Astrocyte of the spinal cord (primary cell): ENCODE results near the gene NEXN.
"Not testable (repeated sequence)": the region's sequence is repeated elsewhere in the genome, so short reads cannot be mapped to it uniquely, and the experiment has no call there.

Source experiments
- DNase-seq: peaks from one replicate; pipeline ENCODE4 v3.0.0; 2011; ENCODE audit warnings: low read depth, low spot score
- H3K4me3 ChIP-seq: 2 replicates; pipeline ENCODE4 v1.5.1; 2011; ENCODE audit warnings: low read depth, mild to moderate bottlenecking, low read length, moderate library complexity
- in situ Hi-C: cut with HindIII; loops from 2 replicates; pipeline ENCODE4 v1.10.0; 2017; ENCODE audit warnings: low sequenced_read_pairs
- TF ChIP-seq, protein P1 (sequence below): IDR thresholded peaks from 2 replicates; pipeline ENCODE4 v1.5.1; 2012; ENCODE audit warnings: low read depth, mild to moderate bottlenecking, low read length, inconsistent platforms

NEXN gene

DNA sequence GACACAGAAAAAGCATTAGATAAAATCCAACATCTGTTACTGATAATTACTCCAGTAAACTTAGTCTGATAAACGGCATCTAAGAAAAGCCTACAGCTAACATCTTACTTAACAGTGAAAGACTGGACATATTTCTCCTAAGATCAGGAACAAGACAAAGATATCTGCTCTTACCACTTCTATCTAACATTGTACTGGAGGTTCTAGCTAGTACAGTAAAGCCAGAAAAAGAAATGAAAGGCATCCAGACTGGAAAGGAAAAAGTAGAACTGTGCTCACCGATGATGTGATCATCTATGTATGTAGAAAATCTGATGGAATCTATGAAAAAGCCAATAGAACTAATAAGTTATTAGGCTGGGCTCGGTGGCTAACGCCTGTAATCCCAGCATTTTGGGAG, 21.7 kb downstream of the NEXN start:
- no peak overlapping the region for H3K4me3 ChIP-seq
- no peak for DNase-seq
- TF ChIP-seq, protein P1, sequence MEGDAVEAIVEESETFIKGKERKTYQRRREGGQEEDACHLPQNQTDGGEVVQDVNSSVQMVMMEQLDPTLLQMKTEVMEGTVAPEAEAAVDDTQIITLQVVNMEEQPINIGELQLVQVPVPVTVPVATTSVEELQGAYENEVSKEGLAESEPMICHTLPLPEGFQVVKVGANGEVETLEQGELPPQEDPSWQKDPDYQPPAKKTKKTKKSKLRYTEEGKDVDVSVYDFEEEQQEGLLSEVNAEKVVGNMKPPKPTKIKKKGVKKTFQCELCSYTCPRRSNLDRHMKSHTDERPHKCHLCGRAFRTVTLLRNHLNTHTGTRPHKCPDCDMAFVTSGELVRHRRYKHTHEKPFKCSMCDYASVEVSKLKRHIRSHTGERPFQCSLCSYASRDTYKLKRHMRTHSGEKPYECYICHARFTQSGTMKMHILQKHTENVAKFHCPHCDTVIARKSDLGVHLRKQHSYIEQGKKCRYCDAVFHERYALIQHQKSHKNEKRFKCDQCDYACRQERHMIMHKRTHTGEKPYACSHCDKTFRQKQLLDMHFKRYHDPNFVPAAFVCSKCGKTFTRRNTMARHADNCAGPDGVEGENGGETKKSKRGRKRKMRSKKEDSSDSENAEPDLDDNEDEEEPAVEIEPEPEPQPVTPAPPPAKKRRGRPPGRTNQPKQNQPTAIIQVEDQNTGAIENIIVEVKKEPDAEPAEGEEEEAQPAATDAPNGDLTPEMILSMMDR = no peak
- in situ Hi-C loops = no loop called here

DNA sequence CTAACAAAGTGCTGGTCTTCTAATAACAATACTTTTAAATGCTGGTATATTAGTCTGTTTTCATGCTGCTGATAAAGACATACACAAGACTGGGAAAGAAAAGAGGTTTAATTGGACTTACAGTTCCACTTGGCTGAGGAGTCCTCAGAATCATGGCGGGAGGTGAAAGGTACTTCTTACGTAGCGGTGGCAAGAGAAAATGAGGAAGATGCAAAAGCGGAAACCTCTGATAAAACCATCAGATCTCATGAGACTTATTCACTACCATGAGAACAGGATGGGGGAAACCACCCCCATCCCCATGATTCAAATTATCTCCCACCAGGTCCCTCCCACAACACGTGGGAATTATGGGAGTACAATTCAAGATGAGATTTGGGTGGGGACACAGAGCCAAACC, 30.5 kb downstream of the NEXN start:
- in situ Hi-C loops, DNase-seq, H3K4me3 ChIP-seq: not testable (repeated sequence)

DNA sequence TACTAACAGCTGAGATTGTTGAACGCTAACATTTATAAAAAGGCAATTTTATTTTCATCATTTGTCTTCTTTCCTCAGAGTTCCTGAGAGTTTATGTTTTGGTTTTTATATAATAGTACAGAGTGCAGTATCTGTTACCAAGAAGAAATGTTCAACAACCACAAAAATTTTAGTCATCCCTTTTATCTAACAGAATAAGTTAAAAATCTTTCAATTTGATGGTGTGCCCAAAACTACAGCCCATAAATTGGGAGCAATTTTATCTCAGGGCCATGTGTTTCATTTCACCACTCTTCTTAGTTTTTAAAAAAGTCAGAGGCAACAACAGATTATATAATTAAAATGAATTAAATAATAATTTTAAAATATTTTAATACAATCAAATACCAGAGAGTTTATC, 37.1 kb downstream of the NEXN start:
- DNase-seq = peak; percentile 46
- H3K4me3 ChIP-seq = no peak overlapping the region
- in situ Hi-C loops = no loop called here
- TF ChIP-seq, protein P1 = no peak

DNA sequence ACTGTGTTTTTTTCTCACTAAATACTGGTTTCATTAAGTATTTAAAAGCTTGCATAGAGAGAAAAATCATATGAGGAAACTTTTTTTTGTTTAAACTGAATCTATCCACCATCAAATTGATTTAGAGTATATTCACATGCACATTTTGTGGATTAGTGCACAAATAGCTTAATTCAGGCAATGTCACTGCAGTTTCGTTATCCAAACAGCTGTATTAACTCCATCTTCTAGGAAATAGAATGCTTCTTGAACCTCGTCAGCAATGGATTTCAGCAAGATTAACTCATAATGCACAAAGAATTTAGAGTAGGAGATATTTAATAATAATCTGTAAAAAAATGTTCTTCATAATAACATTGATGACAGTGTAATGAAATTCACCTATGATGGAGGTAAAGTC, 37.5 kb downstream of the NEXN start:
- H3K4me3 ChIP-seq = no peak overlapping the region
- TF ChIP-seq, protein P1 = no peak
- in situ Hi-C loops = no loop called here
- no peak for DNase-seq

DNA sequence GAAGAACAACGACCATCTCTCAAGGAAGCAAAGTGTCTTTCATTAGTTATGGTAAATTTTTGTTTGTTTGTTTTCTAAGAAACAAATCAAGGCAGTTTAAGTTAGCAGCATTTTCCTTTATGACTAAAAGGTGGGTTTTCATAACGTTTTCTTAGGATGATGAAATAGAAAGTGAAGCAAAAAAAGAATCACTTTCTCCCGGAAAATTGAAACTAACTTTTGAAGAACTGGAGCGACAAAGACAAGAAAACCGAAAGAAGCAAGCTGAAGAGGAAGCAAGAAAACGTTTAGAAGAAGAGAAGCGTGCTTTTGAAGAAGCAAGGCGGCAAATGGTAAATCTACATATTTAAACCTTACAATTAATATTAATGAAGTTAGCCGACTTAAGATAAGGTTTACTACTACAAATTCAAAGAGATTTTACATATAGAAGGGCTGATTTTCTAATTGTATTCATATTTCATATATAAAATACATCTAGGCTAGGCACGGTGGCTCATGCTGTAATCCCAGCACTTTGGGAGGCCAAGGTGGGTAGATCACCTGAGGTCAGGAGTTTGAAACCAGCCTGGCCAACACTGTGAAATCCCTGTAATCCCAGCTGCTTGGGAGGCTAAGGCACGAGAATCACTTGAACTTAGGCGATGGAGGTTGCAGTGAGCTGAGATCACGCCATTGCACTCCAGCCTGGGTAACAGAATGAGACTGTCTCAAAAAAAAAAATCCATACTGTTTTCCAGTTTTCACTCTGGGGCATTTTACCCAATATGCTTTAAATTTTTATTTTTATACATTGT, 38.3 kb downstream of the NEXN start:
- in situ Hi-C loops = no loop called here
- DNase-seq = no peak
- H3K4me3 ChIP-seq = no peak overlapping the region
- TF ChIP-seq, protein P1 = no peak

DNA sequence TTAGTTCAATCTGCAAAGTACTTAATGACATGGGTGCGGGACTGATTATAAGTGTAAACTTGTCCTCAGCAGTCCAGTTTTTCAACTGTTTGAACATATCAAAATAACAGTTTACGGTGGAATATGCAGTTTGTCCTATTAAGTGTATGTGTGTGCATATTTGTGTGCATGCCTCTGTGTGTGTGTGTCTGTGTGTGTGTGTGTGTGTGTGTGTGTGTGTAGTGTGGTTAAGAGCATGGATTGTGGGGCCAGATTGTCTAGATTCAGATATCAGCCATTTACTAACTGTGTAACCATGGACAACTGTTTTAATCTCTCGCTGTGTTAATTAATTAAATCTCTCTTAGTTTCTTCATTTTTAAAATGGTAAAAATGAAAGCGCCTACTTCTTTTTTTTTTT, 39.0 kb downstream of the NEXN start:
- TF ChIP-seq, protein P1 = no peak
- in situ Hi-C loops = no loop called here
- no peak for DNase-seq
- H3K4me3 ChIP-seq = no peak overlapping the region

DNA sequence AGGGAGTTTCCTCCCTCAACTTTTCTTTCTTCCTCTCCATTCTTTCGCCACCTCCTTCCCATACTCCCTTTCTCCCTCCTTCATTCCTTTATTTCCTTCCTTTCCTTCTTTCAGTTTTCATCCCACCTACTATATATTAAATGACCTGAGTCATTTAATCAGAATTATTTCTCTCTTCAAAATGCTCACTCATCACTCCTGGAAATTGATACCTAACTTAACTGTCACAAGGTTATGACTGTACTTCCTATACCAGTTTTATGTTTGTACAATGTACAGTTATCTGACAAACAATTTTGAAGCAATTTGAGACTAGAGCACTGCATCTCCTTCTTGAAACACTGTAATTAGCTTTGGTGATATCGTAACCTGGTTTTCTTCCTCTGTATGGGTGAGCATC, 41.4 kb downstream of the NEXN start:
- TF ChIP-seq, protein P1 = no peak
- in situ Hi-C loops = no loop called here
- DNase-seq = no peak
- H3K4me3 ChIP-seq = no peak overlapping the region
